Spinal cord (tissue), 10 donors: ENCODE data around the gene SVEP1. TPM values are rescaled to one million over a fixed set of nuclear protein-coding genes. Genes with fewer than 3 reads are reported as not detected.
A peak's percentile ranks its signal among the peaks of the same experiment; 100 is the strongest.

Experiments
- DNase-seq, 6 donors: peaks; one replicate each; pipeline versions ENCODE4 v3.0.0 to v3.0.0-alpha.2; 2013 to 2015; ENCODE audit warnings: low spot score in 6 of 6, low read depth in 4 of 6
- H3K27ac ChIP-seq: one replicate; pipeline ENCODE4 v1.5.1; 2013; ENCODE audit warnings: low read depth, low read length, control low read depth
- H3K27me3 ChIP-seq: one replicate; pipeline ENCODE4 v1.6.1; 2013; ENCODE audit warnings: low read length; ENCODE audit not compliant: control insufficient read depth, insufficient read depth
- H3K36me3 ChIP-seq: one replicate; pipeline ENCODE4 v1.6.1; 2013; ENCODE audit warnings: low read length; ENCODE audit not compliant: control insufficient read depth, insufficient read depth
- H3K4me1 ChIP-seq: one replicate; pipeline ENCODE4 v1.6.1; 2013; ENCODE audit warnings: low read length; ENCODE audit not compliant: control insufficient read depth, insufficient read depth
- H3K4me3 ChIP-seq: one replicate; pipeline ENCODE4 v1.5.1; 2013; ENCODE audit warnings: low read depth, low read length, control low read depth
- H3K9me3 ChIP-seq: one replicate; pipeline ENCODE4 v1.6.1; 2013; ENCODE audit warnings: low read length; ENCODE audit not compliant: control insufficient read depth, insufficient read depth
- WGBS: methylation state at CpG from one replicate; pipeline ENCODE4 v1.1.5; 2013; ENCODE audit warnings: missing lambda C conversion rate; ENCODE audit not compliant: insufficient coverage; 5-methylcytosine and 5-hydroxymethylcytosine counted together
- polyA plus RNA-seq, 2 donors: library from polyadenylated mRNA; unstranded; fragments of 120-200 nt; gene quantifications; one replicate each; pipeline ENCODE4 v1.2.1, GENCODE V29; 2013; ENCODE audit not compliant: insufficient read length in 2 of 2
- total RNA-seq, 2 donors: library from RNA; depleted of rRNA in 1 of 2; stranded (reverse); fragments of 120-200 nt in 1 of 2; fragments of >200 nt in 1 of 2; gene quantifications; one replicate each; pipeline versions ENCODE4 v1.2.3 to v1.2.4, GENCODE V29; 2013 to 2014
- donor health status: healthy.

SVEP1 gene
- total and polyA plus RNA-seq, 4 donors, result 3.0 to 10.9 (median 5.3) TPM

- no peak overlapping the region for H3K4me3 ChIP-seq
- H3K9me3 ChIP-seq, result no peaks in the 10 kb centered on the region
- no peak overlapping the region for H3K27ac ChIP-seq
- DNase-seq, result no peak
- WGBS, result no CpG with 5 or more reads among the region's 1 CpG
- H3K27me3 ChIP-seq, result no peaks in the 10 kb centered on the region
- H3K36me3 ChIP-seq, result no peaks in the 10 kb centered on the region
- no peaks in the 10 kb centered on the region for H3K4me1 ChIP-seq
Observed at GRCh38 chr9:110559869-110560268, 19.7 kb downstream of the SVEP1 start.

- Histone ChIP-seq H3K9me3 (no peaks in the 10 kb centered on the region), H3K27me3 (no peaks in the 10 kb centered on the region), H3K4me1 (no peaks in the 10 kb centered on the region), H3K27ac (no peak overlapping the region), H3K36me3 (no peaks in the 10 kb centered on the region), H3K4me3 (no peak overlapping the region)
- DNase-seq, result peak in 2 of 6 donors; percentile 20 to 34
- WGBS, result no CpG with 5 or more reads among the region's 6 CpGs
Observed at GRCh38 chr9:110555551-110556331, 23.8 kb downstream of the SVEP1 start.

GRCh38 chr9:110546411-110546871 lies 33.1 kb downstream of the SVEP1 start:
- Histone ChIP-seq H3K9me3 (no peaks in the 10 kb centered on the region), H3K27ac (no peak overlapping the region), H3K27me3 (no peaks in the 10 kb centered on the region), H3K4me1 (peaks cover 7% of the 10 kb centered on the region), H3K4me3 (no peak overlapping the region), H3K36me3 (no peaks in the 10 kb centered on the region)
- no peak for DNase-seq
- WGBS, result 90% methylated on average over 3 of the region's 5 CpGs

GRCh38 chr9:110545705-110546104 lies 33.8 kb downstream of the SVEP1 start:
- Histone ChIP-seq H3K9me3 (no peaks in the 10 kb centered on the region), H3K4me3 (no peak overlapping the region), H3K4me1 (peaks cover 7% of the 10 kb centered on the region), H3K36me3 (no peaks in the 10 kb centered on the region), H3K27me3 (no peaks in the 10 kb centered on the region), H3K27ac (no peak overlapping the region)
- no peak for DNase-seq
- WGBS, result 48% methylated on average over 1 of the region's 2 CpGs

DNA sequence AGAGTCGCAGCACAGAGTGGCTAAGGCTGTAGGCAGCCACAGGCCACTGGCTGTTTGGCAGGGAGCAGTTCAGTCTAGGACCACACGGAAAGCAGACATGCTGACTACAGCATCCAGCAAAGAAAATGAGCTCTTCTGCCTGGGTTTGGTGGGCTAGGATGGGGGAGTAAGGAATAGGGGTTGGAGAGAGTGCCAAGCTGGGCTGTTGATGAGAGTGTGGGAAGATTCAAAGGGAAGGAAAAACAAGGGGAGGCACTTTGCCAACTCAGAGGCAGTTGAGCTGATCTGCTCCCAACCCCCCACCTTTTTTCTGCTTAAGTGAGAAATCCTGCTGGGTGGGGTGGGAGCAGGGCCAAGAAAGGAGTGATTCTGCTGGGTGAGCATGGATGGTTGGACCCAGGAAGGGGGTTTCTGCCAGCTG lies 35.9 kb downstream of the SVEP1 start:
- H3K36me3 ChIP-seq, result no peaks in the 10 kb centered on the region
- WGBS, result 36% methylated on average over 2 of the region's 2 CpGs
- no peak overlapping the region for H3K4me3 ChIP-seq
- H3K27ac ChIP-seq, result peak overlapping the region; percentile 37
- H3K27me3 ChIP-seq, result no peaks in the 10 kb centered on the region
- H3K9me3 ChIP-seq, result no peaks in the 10 kb centered on the region
- peak; percentile 22 to 89 (median 40) for DNase-seq
- peaks cover 7% of the 10 kb centered on the region for H3K4me1 ChIP-seq

DNA sequence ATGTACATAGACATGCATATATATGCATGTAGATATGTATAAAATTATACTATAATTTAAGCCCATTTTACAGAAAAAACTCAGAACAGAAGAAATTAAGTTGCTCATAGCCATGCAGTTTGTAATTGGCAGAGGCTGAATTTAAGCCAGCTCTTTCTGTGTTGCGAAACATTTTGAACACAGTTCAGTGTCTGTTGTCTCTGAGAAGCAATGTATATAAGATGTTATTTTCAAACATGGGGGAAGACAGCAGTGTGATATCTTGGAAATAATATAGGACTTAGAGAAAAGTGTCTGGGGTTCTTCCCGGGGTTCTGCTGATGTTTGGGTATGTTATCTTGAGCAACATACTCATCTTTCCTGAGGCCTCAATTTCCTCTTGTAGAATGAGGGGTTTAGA lies 37.6 kb downstream of the SVEP1 start:
- no peaks in the 10 kb centered on the region for H3K9me3 ChIP-seq
- 100% methylated on average over 1 of the region's 2 CpGs for WGBS
- no peak for DNase-seq
- H3K27ac ChIP-seq, result no peak overlapping the region
- H3K4me3 ChIP-seq, result no peak overlapping the region
- H3K36me3 ChIP-seq, result no peaks in the 10 kb centered on the region
- peaks cover 7% of the 10 kb centered on the region for H3K4me1 ChIP-seq
- H3K27me3 ChIP-seq, result no peaks in the 10 kb centered on the region

DNA sequence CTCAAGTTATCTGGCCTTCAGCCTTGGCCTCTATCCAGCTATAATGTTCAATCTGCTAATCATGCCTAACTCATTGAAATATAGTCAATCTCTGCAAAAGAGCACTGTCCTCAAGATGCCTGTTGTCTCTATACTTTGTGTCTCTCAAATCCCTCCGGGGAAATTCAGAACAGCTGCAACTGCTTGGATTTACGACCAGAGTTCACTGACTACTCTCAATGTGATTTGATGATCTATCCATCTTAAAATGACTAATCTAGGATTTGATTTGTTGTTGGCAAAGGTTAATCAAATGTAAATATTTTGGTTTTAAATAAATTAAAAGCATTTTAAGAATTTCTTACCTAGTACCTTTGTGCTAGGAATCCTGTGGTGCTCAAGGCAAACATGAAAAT lies 40.9 kb downstream of the SVEP1 start:
- DNase-seq, result peak in 2 of 6 donors; percentile 12 to 19
- no peak overlapping the region for H3K4me3 ChIP-seq
- WGBS, result 100% methylated on average over 1 of the region's 2 CpGs
- no peaks in the 10 kb centered on the region for H3K27me3 ChIP-seq
- no peaks in the 10 kb centered on the region for H3K9me3 ChIP-seq
- no peak overlapping the region for H3K27ac ChIP-seq
- H3K4me1 ChIP-seq, result peaks cover 4% of the 10 kb centered on the region
- no peaks in the 10 kb centered on the region for H3K36me3 ChIP-seq

GRCh38 chr9:110537841-110538646 lies 41.5 kb downstream of the SVEP1 start:
- no peak for DNase-seq
- Histone ChIP-seq H3K4me3 (no peak overlapping the region), H3K27me3 (no peaks in the 10 kb centered on the region), H3K4me1 (no peaks in the 10 kb centered on the region), H3K36me3 (no peaks in the 10 kb centered on the region), H3K9me3 (no peaks in the 10 kb centered on the region), H3K27ac (no peak overlapping the region)
- WGBS, result no CpG with 5 or more reads among the region's 4 CpGs

DNA sequence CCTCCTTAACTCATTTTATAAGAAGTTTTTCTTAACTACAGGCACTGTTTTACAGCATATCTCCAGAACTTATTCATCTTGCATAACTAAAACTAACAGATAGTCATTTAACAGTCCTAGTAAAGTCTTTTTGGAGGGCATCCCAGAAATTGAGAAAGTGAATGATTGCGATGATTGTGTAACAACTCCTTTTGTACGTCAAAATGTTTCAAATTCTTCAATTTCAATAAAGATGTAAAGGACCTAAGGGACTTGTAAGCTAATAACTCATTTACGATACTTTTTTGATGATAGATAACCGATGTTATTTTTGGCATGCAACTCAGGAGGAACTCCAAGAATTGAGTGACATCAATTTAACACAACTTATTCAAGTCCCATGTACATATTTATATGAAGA lies 42.7 kb downstream of the SVEP1 start:
- Histone ChIP-seq H3K4me1 (no peaks in the 10 kb centered on the region), H3K36me3 (no peaks in the 10 kb centered on the region), H3K9me3 (no peaks in the 10 kb centered on the region), H3K27ac (no peak overlapping the region), H3K27me3 (no peaks in the 10 kb centered on the region), H3K4me3 (no peak overlapping the region)
- no peak for DNase-seq
- no CpG with 5 or more reads among the region's 4 CpGs for WGBS
